Duodenal mucosa (tissue), 2 donors: Measurements from ENCODE around the gene RGL4.

Experiments used
- H3K27ac ChIP-seq: one replicate; pipeline ENCODE4 v1.7.0; 2013; ENCODE audit warnings: low read depth, low read length
- H3K27me3 ChIP-seq, 2 donors: one replicate each; pipeline ENCODE4 v1.7.0; 2013; ENCODE audit warnings: low read length in 2 of 2, control low read depth in 1 of 2; ENCODE audit not compliant: insufficient read depth in 2 of 2, control insufficient read depth in 1 of 2
- H3K36me3 ChIP-seq, 2 donors: one replicate each; pipeline ENCODE4 v1.7.0; 2013; ENCODE audit warnings: low read length in 2 of 2, control low read depth in 1 of 2; ENCODE audit not compliant: insufficient read depth in 2 of 2, control insufficient read depth in 1 of 2
- H3K4me1 ChIP-seq, 2 donors: one replicate each; pipeline ENCODE4 v1.7.0; 2013; ENCODE audit warnings: low read length in 2 of 2, control low read depth in 1 of 2; ENCODE audit not compliant: insufficient read depth in 2 of 2, control insufficient read depth in 1 of 2
- H3K4me3 ChIP-seq, 2 donors: one replicate each; pipeline ENCODE4 v1.7.0; 2013; ENCODE audit warnings: low read length in 2 of 2, low read depth in 1 of 2
- H3K9ac ChIP-seq, 2 donors: one replicate each; pipeline ENCODE4 v1.7.0; 2013; ENCODE audit warnings: low read length in 2 of 2, low read depth in 1 of 2
- H3K9me3 ChIP-seq, 2 donors: one replicate each; pipeline ENCODE4 v1.7.0; 2013; ENCODE audit warnings: low read length in 2 of 2, control low read depth in 1 of 2; ENCODE audit not compliant: control insufficient read depth in 1 of 2

The RGL4 gene

DNA sequence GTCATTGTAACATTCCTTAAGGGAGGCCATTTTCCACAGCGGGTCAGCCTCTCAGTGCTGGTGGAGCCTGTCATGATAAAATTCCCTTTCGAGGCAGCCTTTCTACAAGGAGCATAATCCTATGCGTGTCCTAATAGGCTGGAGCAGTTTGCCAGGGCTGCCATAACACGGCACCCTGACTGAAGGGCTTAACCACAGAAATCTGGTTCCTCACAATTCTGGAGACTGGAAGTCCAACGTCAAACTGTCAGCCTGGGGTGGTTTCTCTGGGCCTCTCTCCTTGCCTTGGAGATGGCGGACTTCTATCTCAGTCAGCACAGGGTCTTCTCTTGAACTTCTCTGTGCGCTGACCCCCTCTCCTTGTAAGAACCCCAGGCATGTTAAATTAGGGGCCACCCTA is 1.4 kb upstream of the RGL4 start:
- H3K27ac ChIP-seq: no peak overlapping the region
- H3K36me3 ChIP-seq: peaks cover 8 to 34% of the 10 kb centered on the region in 2 donors
- H3K9ac ChIP-seq: no peak overlapping the region
- H3K4me1 ChIP-seq: no peaks in the 10 kb centered on the region
- H3K9me3 ChIP-seq: no peaks in the 10 kb centered on the region
- no peaks in the 10 kb centered on the region for H3K27me3 ChIP-seq
- no peak overlapping the region for H3K4me3 ChIP-seq

GRCh38 chr22:23691748-23692423 is 1.1 kb downstream of the RGL4 start:
- Histone ChIP-seq H3K9me3 (no peaks in the 10 kb centered on the region), H3K27me3 (no peaks in the 10 kb centered on the region), H3K27ac (no peak overlapping the region), H3K36me3 (peaks cover 16 to 53% of the 10 kb centered on the region in 2 donors), H3K4me1 (peaks cover 4 to 9% of the 10 kb centered on the region in 2 donors), H3K4me3 (no peak overlapping the region), H3K9ac (no peak overlapping the region)

GRCh38 chr22:23692598-23693291 is 1.9 kb downstream of the RGL4 start:
- H3K4me1 ChIP-seq: peaks cover 4 to 9% of the 10 kb centered on the region in 2 donors
- no peak overlapping the region for H3K27ac ChIP-seq
- no peak overlapping the region for H3K4me3 ChIP-seq
- peaks cover 16 to 53% of the 10 kb centered on the region in 2 donors for H3K36me3 ChIP-seq
- no peak overlapping the region for H3K9ac ChIP-seq
- H3K9me3 ChIP-seq: no peaks in the 10 kb centered on the region
- H3K27me3 ChIP-seq: no peaks in the 10 kb centered on the region

DNA sequence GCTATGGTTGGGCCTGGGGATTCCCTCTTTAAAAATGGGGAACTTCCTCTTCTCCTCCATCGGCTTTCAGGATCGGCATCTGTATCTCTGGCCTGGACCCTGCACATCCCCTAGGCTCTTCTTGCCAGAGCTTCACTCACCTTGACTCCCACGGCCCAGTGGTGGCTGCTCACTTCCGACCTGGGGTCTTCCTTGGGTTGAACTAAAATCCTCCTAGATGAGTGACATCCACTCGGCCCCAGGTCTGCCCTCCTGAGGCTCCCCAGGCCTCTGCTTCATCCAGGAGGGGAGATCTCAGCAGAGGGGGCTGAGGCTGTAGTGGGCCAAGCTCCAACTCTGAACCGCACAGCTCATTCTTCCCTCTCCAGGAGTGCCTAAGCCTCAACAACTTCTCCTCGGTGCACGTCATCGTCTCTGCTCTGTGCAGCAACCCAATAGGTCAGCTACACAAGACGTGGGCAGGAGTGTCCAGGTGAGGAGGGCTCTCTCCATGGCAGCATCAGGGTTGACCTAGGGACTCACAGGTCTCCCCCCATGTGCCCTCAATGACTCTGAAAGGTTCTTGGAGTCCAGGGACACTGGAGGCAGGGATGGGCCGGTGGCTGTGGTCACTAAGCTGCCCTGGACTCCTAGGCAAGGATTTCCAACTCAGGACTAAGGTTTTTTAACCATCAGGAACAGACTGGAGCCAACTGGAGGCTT is 3.3 kb downstream of the RGL4 start:
- Histone ChIP-seq H3K4me3 (no peak overlapping the region), H3K27me3 (no peaks in the 10 kb centered on the region), H3K9me3 (no peaks in the 10 kb centered on the region), H3K36me3 (peaks cover 24 to 61% of the 10 kb centered on the region in 2 donors), H3K27ac (no peak overlapping the region), H3K4me1 (peaks cover 4 to 9% of the 10 kb centered on the region in 2 donors), H3K9ac (no peak overlapping the region)

DNA sequence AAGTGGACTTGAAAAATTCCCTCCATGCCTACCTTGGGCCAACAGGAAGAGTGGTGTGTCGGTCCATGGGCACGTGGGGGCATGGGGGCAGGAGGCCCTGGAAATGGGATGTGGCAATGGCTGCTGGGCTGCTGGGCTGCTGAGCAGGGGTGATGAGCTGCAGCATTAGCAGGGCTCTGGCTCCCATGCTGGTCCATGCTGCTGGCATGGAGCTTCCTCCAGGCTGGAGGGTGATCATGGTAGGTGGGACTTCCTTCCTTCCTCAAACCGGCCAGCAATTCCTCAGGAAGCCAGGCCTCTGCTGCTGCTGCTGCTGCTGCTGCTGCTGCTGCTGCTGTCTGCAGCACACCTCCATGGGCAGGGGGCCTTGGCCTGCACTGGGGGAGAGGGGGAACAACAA is 4.3 kb downstream of the RGL4 start:
- no peaks in the 10 kb centered on the region for H3K27me3 ChIP-seq
- no peaks in the 10 kb centered on the region for H3K9me3 ChIP-seq
- H3K4me1 ChIP-seq: peaks cover 4 to 9% of the 10 kb centered on the region in 2 donors
- peaks cover 29 to 56% of the 10 kb centered on the region in 2 donors for H3K36me3 ChIP-seq
- H3K27ac ChIP-seq: peak overlapping the region; percentile 23
- H3K9ac ChIP-seq: no peak overlapping the region
- no peak overlapping the region for H3K4me3 ChIP-seq

GRCh38 chr22:23695571-23696325 is 4.9 kb downstream of the RGL4 start:
- H3K4me1 ChIP-seq: peaks cover 4 to 9% of the 10 kb centered on the region in 2 donors
- H3K27me3 ChIP-seq: no peaks in the 10 kb centered on the region
- H3K9me3 ChIP-seq: no peaks in the 10 kb centered on the region
- peak overlapping the region in 1 of 2 donors; percentile 35 for H3K9ac ChIP-seq
- H3K36me3 ChIP-seq: peaks cover 35 to 60% of the 10 kb centered on the region in 2 donors
- no peak overlapping the region for H3K4me3 ChIP-seq
- H3K27ac ChIP-seq: peak overlapping the region; percentile 13

DNA sequence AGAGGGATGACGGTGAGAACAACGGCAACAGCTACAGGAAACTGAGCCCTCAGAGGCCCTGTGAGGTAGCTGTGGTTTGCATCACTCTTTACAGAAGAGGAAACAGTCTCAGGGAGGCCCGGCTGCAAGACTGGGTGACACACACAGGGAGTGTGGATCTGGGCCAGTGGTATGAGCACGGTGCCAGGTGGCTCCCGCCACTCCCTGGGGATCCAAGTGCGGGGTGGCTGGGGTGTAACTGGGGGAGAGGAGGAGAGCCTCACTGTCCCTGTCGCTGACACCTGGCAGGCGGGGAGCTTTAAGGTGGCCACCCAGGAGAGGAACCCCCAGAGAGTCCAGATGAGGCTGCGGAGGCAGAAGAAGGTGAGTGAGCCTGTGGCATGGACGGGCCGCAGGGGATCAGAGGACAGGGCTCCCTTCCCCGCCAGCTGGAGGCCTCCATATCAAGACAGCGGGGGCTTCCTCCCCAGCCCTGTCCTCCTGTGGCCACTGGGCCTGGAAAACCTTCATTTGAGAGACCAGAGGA is 5.6 kb downstream of the RGL4 start:
- H3K9ac ChIP-seq: peak overlapping the region; percentile 35 to 41
- H3K9me3 ChIP-seq: no peaks in the 10 kb centered on the region
- no peaks in the 10 kb centered on the region for H3K27me3 ChIP-seq
- H3K4me3 ChIP-seq: peak overlapping the region; percentile 17 to 43
- peaks cover 4 to 9% of the 10 kb centered on the region in 2 donors for H3K4me1 ChIP-seq
- H3K27ac ChIP-seq: peak overlapping the region; percentile 59
- H3K36me3 ChIP-seq: peaks cover 40 to 66% of the 10 kb centered on the region in 2 donors

DNA sequence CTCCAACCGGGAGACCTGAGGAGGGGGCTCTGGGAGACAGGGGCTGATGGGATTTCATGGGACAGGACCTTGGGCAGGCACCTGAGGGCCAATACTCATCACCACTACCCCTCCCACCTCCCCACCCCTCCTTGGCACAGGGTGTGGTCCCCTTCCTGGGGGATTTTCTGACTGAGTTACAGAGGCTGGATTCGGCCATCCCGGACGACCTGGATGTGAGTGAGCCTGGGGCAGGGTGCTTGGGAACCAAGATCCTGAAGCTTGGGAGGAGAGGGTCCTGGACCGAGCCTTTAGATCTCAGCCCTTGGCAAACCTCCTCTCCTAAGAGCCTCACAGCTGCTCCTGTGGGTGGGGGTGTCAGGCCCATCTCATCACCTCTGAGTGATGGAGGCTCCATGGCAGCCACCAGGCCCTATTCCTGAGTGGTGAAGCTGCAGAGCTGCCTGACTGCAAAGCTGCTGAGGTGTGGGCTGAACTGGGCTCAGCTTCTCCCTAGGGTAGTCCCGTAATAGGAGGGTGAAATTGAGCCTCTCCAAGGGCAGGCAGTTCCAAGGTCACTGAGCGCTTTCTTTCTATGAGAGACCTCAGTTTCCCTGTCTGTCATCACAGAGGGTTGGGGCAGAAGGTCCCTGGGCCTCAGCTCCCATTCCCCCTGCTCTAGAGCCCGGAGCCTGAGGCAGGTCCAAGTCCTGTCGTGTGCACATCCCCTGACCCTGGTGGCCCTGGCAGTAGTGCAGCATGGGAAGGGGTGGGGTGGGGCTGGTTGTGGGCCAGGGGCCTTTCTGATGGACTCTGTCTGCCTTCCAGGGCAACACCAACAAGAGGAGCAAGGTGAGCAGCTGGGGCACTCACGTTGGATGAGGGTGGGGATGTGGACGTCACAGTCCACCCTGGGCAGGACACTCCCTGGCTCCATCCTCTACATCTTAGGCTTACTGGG is 6.5 kb downstream of the RGL4 start:
- H3K36me3 ChIP-seq: peaks cover 43 to 75% of the 10 kb centered on the region in 2 donors
- H3K27ac ChIP-seq: peak overlapping the region; percentile 59

GRCh38 chr22:23698094-23698493 is 7.3 kb downstream of the RGL4 start:
- Histone ChIP-seq H3K36me3 (peaks cover 43 to 73% of the 10 kb centered on the region in 2 donors), H3K4me3 (no peak overlapping the region), H3K9ac (no peak overlapping the region), H3K4me1 (peaks cover 4 to 9% of the 10 kb centered on the region in 2 donors), H3K27me3 (no peaks in the 10 kb centered on the region), H3K9me3 (no peaks in the 10 kb centered on the region), H3K27ac (no peak overlapping the region)

More for the DNA sequence above, 6.5 kb downstream of the RGL4 start:
- Histone ChIP-seq H3K9me3 (no peaks in the 10 kb centered on the region), H3K4me1 (peaks cover 4 to 9% of the 10 kb centered on the region in 2 donors), H3K4me3 (peak overlapping the region; percentile 17 to 43), H3K9ac (peak overlapping the region; percentile 35 to 41), H3K27me3 (no peaks in the 10 kb centered on the region)
